Stimulated activated CD8-positive, alpha-beta memory T cell treated with anti-CD3 and anti-CD28 coated beads, Interleukin-15, amount 100 ng/mL, for 24 hours (primary cell): ENCODE data around the gene ABHD17C.
A peak's percentile ranks its signal among the peaks of the same experiment; 100 is the strongest.

Source experiments
- DNase-seq: peaks from one replicate; pipeline ENCODE4 v3.0.0-alpha.2; 2020; ENCODE audit warnings: low read depth

The ABHD17C gene

GRCh38 chr15:80764535-80764934, 69.4 kb downstream of the ABHD17C start:
- DNase-seq: no peak

GRCh38 chr15:80766275-80766674, 71.2 kb downstream of the ABHD17C start:
- no peak for DNase-seq

GRCh38 chr15:80768158-80768557, 73.0 kb downstream of the ABHD17C start:
- no peak for DNase-seq

- no peak for DNase-seq
These were observed 74.2 kb downstream of the ABHD17C start for GRCh38 chr15:80769153-80769828.

GRCh38 chr15:80769829-80770705, 75.0 kb downstream of the ABHD17C start:
- DNase-seq: no peak

GRCh38 chr15:80773122-80773551, 78.0 kb downstream of the ABHD17C start:
- no peak for DNase-seq

GRCh38 chr15:80773792-80774352, 78.8 kb downstream of the ABHD17C start:
- DNase-seq: no peak

GRCh38 chr15:80774486-80774885, 79.4 kb downstream of the ABHD17C start:
- DNase-seq: no peak

GRCh38 chr15:80775338-80775737, 80.2 kb downstream of the ABHD17C start:
- DNase-seq: no peak

GRCh38 chr15:80776420-80777045, 81.4 kb downstream of the ABHD17C start:
- peak; percentile 15 for DNase-seq

- no peak for DNase-seq
These were observed 82.0 kb downstream of the ABHD17C start for GRCh38 chr15:80777137-80777536.

- DNase-seq: no peak
These were observed 82.9 kb downstream of the ABHD17C start for GRCh38 chr15:80777826-80778620.

- DNase-seq: no peak
These were observed 83.5 kb downstream of the ABHD17C start for GRCh38 chr15:80778621-80778963.

GRCh38 chr15:80778964-80779657, 84.0 kb downstream of the ABHD17C start, which contains the start of gene CEMIP:
TSS of gene CEMIP (plus strand) at chr15:80779370. CDS start at chr15:80873880, 94,510 bp downstream.
- peak; percentile 37 for DNase-seq

- DNase-seq: no peak
These were observed 84.7 kb downstream of the ABHD17C start for GRCh38 chr15:80779658-80780415.

GRCh38 chr15:80780416-80781221, 85.5 kb downstream of the ABHD17C start:
- DNase-seq: peak; percentile 14

- no peak for DNase-seq
These were observed 88.2 kb downstream of the ABHD17C start for GRCh38 chr15:80783260-80783659.

GRCh38 chr15:80785335-80785734, 90.2 kb downstream of the ABHD17C start:
- DNase-seq: no peak

GRCh38 chr15:80785811-80786354, 90.8 kb downstream of the ABHD17C start:
- no peak for DNase-seq
